Endothelial cell of umbilical vein (primary cell): Measurements from ENCODE around the gene CALD1. TPM values are rescaled to one million over a fixed set of nuclear protein-coding genes. Genes with fewer than 3 reads are reported as not detected.

ENCODE experiments used
- BruUV-seq: library from RNA; stranded (reverse); fragments of 400-500 nt; replicated peaks from 2 replicates; lab custom pipeline; 2021; lab: Mats Ljungman, UMichigan
- CTCF ChIA-PET: fragments of 300-600, 350-600 bp; sonication (Branson Sonifier 250); formaldehyde crosslinking; loops from one replicate; lab custom pipeline; 2021; ENCODE audit warnings: antibody characterized with exemption, inconsistent platforms; lab: Charles Lee
- POLR2A ChIA-PET: fragments of 300-600, 350-600 bp; sonication (Branson Sonifier 250); formaldehyde crosslinking; loops from one replicate; lab custom pipeline; 2021; ENCODE audit warnings: antibody characterized with exemption, inconsistent platforms; lab: Charles Lee
- DNase-seq: peaks from one replicate; pipeline ENCODE4 v3.0.0-alpha.2; 2011; ENCODE audit warnings: low read depth, low spot score
- FAIRE-seq: peaks from 2 replicates; lab custom pipeline; 2011; peaks lifted over from hg19 to GRCh38; lab: Jason Lieb, UNC
- H2AFZ ChIP-seq: 2 replicates; pipeline ENCODE4 v1.6.0; 2012; ENCODE audit warnings: low read depth, low read length, control low read depth, inconsistent platforms
- H3K27ac ChIP-seq: 2 replicates; pipeline ENCODE4 v1.5.1; 2011; ENCODE audit warnings: low read depth, mild to moderate bottlenecking, control low read depth, low read length, moderate library complexity; ENCODE audit not compliant: insufficient read depth
- H3K27me3 ChIP-seq, 2 experiments: 2 replicates each; pipeline versions ENCODE4 v1.6.0 to v1.6.1; 2011; ENCODE audit warnings: low read length in 2 of 2, mixed read lengths in 1 of 2; ENCODE audit not compliant: control insufficient read depth in 2 of 2, insufficient read depth in 2 of 2
- H3K36me3 ChIP-seq, 2 experiments: 2 replicates in 1 of 2; 3 replicates in 1 of 2; pipeline ENCODE4 v1.5.1; 2011; ENCODE audit warnings: low read length in 2 of 2, mild to moderate bottlenecking in 1 of 2, moderate library complexity in 1 of 2; ENCODE audit not compliant: control insufficient read depth in 2 of 2, insufficient read depth in 2 of 2; ENCODE audit errors: extremely low read depth in 1 of 2
- H3K4me1 ChIP-seq: 3 replicates; pipeline ENCODE4 v1.5.1; 2011; ENCODE audit warnings: mild to moderate bottlenecking, low read length; ENCODE audit not compliant: control insufficient read depth, insufficient read depth; ENCODE audit errors: extremely low read depth
- H3K4me2 ChIP-seq: 2 replicates; pipeline ENCODE4 v1.6.1; 2011; ENCODE audit warnings: low read length, control low read depth, mixed read lengths; ENCODE audit not compliant: insufficient read depth
- H3K4me3 ChIP-seq, 3 experiments: fragments of 200-600 bp in 1 of 3; sonication (generic), shearing (Covaris generic) in 1 of 3; replicated peaks in 1 of 3; 2 replicates each; pipeline ENCODE4 v1.5.1; 2011 to 2016; ENCODE audit warnings: control low read depth in 3 of 3, low read length in 3 of 3, mild to moderate bottlenecking in 2 of 3, inconsistent platforms in 1 of 3, low read depth in 1 of 3, moderate library complexity in 1 of 3; ENCODE audit not compliant: insufficient read depth in 1 of 3
- H3K79me2 ChIP-seq: 2 replicates; pipeline ENCODE4 v1.6.0; 2012; ENCODE audit warnings: low read length, inconsistent platforms; ENCODE audit not compliant: control insufficient read depth, insufficient read depth
- H3K9ac ChIP-seq: replicated peaks from 2 replicates; pipeline ENCODE3; 2011; ENCODE audit warnings: low read length, control low read depth; ENCODE audit not compliant: insufficient read depth; ENCODE audit errors: extremely low read depth
- H3K9me1 ChIP-seq: replicated peaks from 3 replicates; pipeline ENCODE4 v1.6.0; 2011; ENCODE audit warnings: mild to moderate bottlenecking, low read length; ENCODE audit not compliant: control insufficient read depth, insufficient read depth; ENCODE audit errors: extremely low read depth
- H3K9me3 ChIP-seq: replicated peaks from 2 replicates; pipeline ENCODE4 v1.5.1; 2012; ENCODE audit warnings: low read length, inconsistent platforms; ENCODE audit not compliant: control insufficient read depth, insufficient read depth
- H4K20me1 ChIP-seq: replicated peaks from 2 replicates; pipeline ENCODE3; 2011; ENCODE audit warnings: mild to moderate bottlenecking, low read length; ENCODE audit not compliant: control insufficient read depth, insufficient read depth; ENCODE audit errors: extremely low read depth
- CTCF ChIP-seq, 2 donors: IDR thresholded peaks; 1 replicate in 1 of 2; 2 replicates in 1 of 2; pipeline ENCODE4 v1.5.1; 2011; ENCODE audit warnings: low read length in 2 of 2, mild to moderate bottlenecking in 2 of 2, moderate library complexity in 2 of 2, control low read depth in 1 of 2, inconsistent platforms in 1 of 2, low read depth in 1 of 2; ENCODE audit not compliant: insufficient read depth in 1 of 2; ENCODE audit errors: extremely low read depth in 1 of 2
- EZH2 ChIP-seq: IDR thresholded peaks from 2 replicates; pipeline ENCODE4 v1.6.1; 2012; ENCODE audit warnings: borderline replicate concordance, low read depth, mild to moderate bottlenecking, moderate library complexity, low read length, inconsistent platforms; ENCODE audit not compliant: severe bottlenecking
- FOS ChIP-seq: IDR thresholded peaks from 2 replicates; pipeline ENCODE4 v1.6.1; 2011; ENCODE audit warnings: mild to moderate bottlenecking, low read length, moderate library complexity, borderline replicate concordance; ENCODE audit not compliant: insufficient read depth
- GATA2 ChIP-seq: IDR thresholded peaks from 2 replicates; pipeline ENCODE4 v1.7.0; 2011; ENCODE audit warnings: low read depth, mild to moderate bottlenecking, moderate library complexity, mixed read lengths, low read length; ENCODE audit not compliant: insufficient read length, insufficient read depth
- JUN ChIP-seq: IDR thresholded peaks from 2 replicates; pipeline ENCODE4 v1.6.1; 2011; ENCODE audit warnings: borderline replicate concordance, low read depth; ENCODE audit not compliant: insufficient read length, insufficient read depth
- MAX ChIP-seq: IDR thresholded peaks from 2 replicates; pipeline ENCODE4 v1.6.1; 2011; ENCODE audit not compliant: insufficient read depth, insufficient read length
- MYC ChIP-seq: IDR thresholded peaks from one replicate; pipeline ENCODE4 v1.6.1; 2011; ENCODE audit warnings: mild to moderate bottlenecking, low read depth, low read length
- POLR2A ChIP-seq: IDR thresholded peaks from 2 replicates; pipeline ENCODE4 v1.6.1; 2012; ENCODE audit warnings: low read depth, mild to moderate bottlenecking, control low read depth, low read length
- POLR2AphosphoS5 ChIP-seq: IDR thresholded peaks from 2 replicates; pipeline ENCODE4 v1.6.1; 2012; ENCODE audit warnings: low read depth, mild to moderate bottlenecking, control low read depth, low read length, moderate library complexity; ENCODE audit not compliant: insufficient read depth
- dilution Hi-C: fragments of 300-500 bp; cut with MboI; formaldehyde crosslinking; loops from one replicate; pipeline ENCODE4 v1.15.0; 2019; ENCODE audit warnings: low sequenced_read_pairs; ENCODE audit not compliant: extremely low pct_ligation_motif_present
- intact Hi-C: fragments of 100-400 bp; cut with micrococcal nuclease; formaldehyde crosslinking; loops from one replicate; pipeline ENCODE4 v1.10.0; 2022
- polyA plus RNA-seq, 4 experiments: library from polyadenylated mRNA; depleted of rRNA in 3 of 4; stranded (reverse) in 3 of 4; unstranded in 1 of 4; fragments of >200 nt; gene quantifications; 2 replicates each; pipeline versions ENCODE4 v1.2.1 to v1.2.3, GENCODE V29; 2011 to 2012; ENCODE audit warnings: missing spikeins in 1 of 4
- total RNA-seq: library from RNA; stranded (reverse); gene quantifications from 2 replicates; pipeline ENCODE4 v1.2.3, GENCODE V29; 2021

Gene CALD1
- total and polyA plus RNA-seq, 2 donors (not counting 3 experiments of a cell fraction or from before 2014, with no cell fraction given), result 136 to 307 TPM

- Histone ChIP-seq H4K20me1 (no peaks in the 10 kb centered on the region), H3K27ac (no peak overlapping the region), H3K79me2 (no peaks in the 10 kb centered on the region), H3K4me1 (peaks cover 7% of the 10 kb centered on the region), H3K9me1 (no peaks in the 10 kb centered on the region), H3K36me3 (peaks cover 3 to 13% of the 10 kb centered on the region in 2 experiments), H3K4me3 (no peak overlapping the region), H3K27me3 (no peaks in the 10 kb centered on the region), H3K9me3 (no peaks in the 10 kb centered on the region), H3K4me2 (no peak overlapping the region), H2AFZ (no peak overlapping the region), H3K9ac (no peak overlapping the region)
- dilution Hi-C loops, result no loop called here
- FAIRE-seq (no peak), DNase-seq (no peak)
- intact Hi-C loops, result no loop called here
- POLR2A ChIA-PET, result no interaction called here
- no TSS peak for BruUV-seq
- no peak for TF ChIP-seq GATA2
- CTCF ChIA-PET, result interaction anchor here (2.4 kb wide), 1 partner anchor 11 kb away, joined by 9 read pairs; the partner anchor contains the start of gene AGBL3
These were observed 217.9 kb downstream of the CALD1 start for GRCh38 chr7:134997214-134997885.

GRCh38 chr7:134999136-134999535 lies 219.7 kb downstream of the CALD1 start:
- CTCF ChIA-PET, result no interaction called here
- dilution Hi-C loops, result no loop called here
- no peaks in the 10 kb centered on the region for H4K20me1 ChIP-seq
- H3K9me1 ChIP-seq, result no peaks in the 10 kb centered on the region
- POLR2A ChIA-PET, result no interaction called here
- intact Hi-C loops, result no loop called here
- no peak overlapping the region for H2AFZ ChIP-seq
- H3K36me3 ChIP-seq, result peaks cover 3 to 10% of the 10 kb centered on the region in 2 experiments
- H3K9ac ChIP-seq, result no peak overlapping the region
- no peaks in the 10 kb centered on the region for H3K79me2 ChIP-seq
- no peaks in the 10 kb centered on the region for H3K27me3 ChIP-seq
- H3K9me3 ChIP-seq, result no peaks in the 10 kb centered on the region
- DNase-seq, result no peak
- no peaks in the 10 kb centered on the region for H3K4me1 ChIP-seq
- FAIRE-seq, result no peak
- H3K4me3 ChIP-seq, result no peak overlapping the region
- no peak overlapping the region for H3K4me2 ChIP-seq
- TF ChIP-seq JUN (no peak), CTCF (IDR thresholded peaks at IDR 0.05; ENCODE audit: extremely low read depth in 1 of 2, insufficient read depth in 1 of 2, low read depth in 1 of 2, low read length in 2 of 2) (no peak), FOS (no peak), EZH2 (no peak), POLR2AphosphoS5 (no peak), GATA2 (no peak), MAX (no peak), POLR2A (no peak), MYC (no peak)
- no peak overlapping the region for H3K27ac ChIP-seq
- BruUV-seq, result no TSS peak
